ENCODE measurements around the gene ANO2.

ANO2 gene

DNA sequence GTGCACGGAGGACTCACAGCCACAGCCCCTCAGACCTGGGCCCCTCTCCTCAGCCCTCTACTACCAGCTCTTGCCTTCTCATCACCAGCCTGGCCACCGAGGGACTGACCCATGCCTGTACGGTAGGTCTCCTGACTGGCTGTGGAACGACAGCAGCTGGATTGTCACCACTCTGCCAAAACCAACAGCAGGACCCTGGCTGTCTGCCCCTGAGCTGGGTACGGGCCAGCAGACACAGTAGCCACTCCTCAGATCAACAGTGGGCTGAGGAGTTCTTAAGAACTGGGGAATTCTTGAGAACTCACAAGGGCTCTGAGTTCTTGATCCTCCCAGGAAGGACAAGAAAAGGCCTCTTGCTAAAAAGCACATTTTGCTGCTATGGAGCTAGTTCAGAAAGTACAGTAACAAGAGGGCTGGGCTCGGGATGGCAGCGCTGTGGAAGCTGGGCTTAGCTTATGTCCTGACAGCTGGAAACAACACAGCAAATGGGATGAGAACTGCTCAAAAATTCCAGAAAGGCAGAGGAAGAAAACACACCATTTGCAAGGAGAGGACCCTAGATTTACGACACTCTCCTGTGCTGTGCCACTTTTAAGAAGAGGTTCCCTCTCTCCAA is 176.4 kb downstream of the ANO2 start:
- Histone ChIP-seq H3K4me1 (ENCODE audit: control insufficient read depth in 2 of 2, insufficient read depth in 1 of 2, low read depth in 1 of 2, low read length in 2 of 2) (peaks cover 0 to 2% of the 10 kb centered on the region in 2 donors), H3K14ac (ENCODE audit: low read length) (no peak overlapping the region), H3K9me3 (replicated peaks in 1 of 2; ENCODE audit: control insufficient read depth in 2 of 2, insufficient read depth in 1 of 2, low read depth in 1 of 2, low read length in 2 of 2) (no peaks in the 10 kb centered on the region), H3K27ac (replicated peaks; ENCODE audit: low read length) (no peak overlapping the region), H3K4me3 (ENCODE audit: low read length in 2 of 2) (no peak overlapping the region), H2BK15ac (ENCODE audit: low read length) (no peak overlapping the region), H4K91ac (ENCODE audit: low read depth, low read length, poor library complexity) (no peak overlapping the region), H3K36me3 (replicated peaks in 1 of 2; ENCODE audit: control insufficient read depth in 2 of 2, insufficient read depth in 2 of 2, low read length in 2 of 2) (no peaks in the 10 kb centered on the region), H2AK5ac (ENCODE audit: low read depth, low read length) (no peak overlapping the region), H2AFZ (ENCODE audit: low read length) (no peak overlapping the region), H3K79me1 (ENCODE audit: low read depth, low read length) (no peaks in the 10 kb centered on the region), H2BK5ac (ENCODE audit: low read length) (no peak overlapping the region), H3K23ac (ENCODE audit: low read depth, low read length, poor library complexity) (no peak overlapping the region), H3K4ac (ENCODE audit: low read length) (no peak overlapping the region), H4K8ac (ENCODE audit: low read depth, low read length) (no peak overlapping the region), H3K27me3 (ENCODE audit: control insufficient read depth in 3 of 3, insufficient read depth in 3 of 3, low read depth in 1 of 3, low read length in 3 of 3) (no peaks in the 10 kb centered on the region), H2BK12ac (ENCODE audit: low read length) (no peak overlapping the region), H3K18ac (ENCODE audit: low read length) (no peak overlapping the region), H3K4me2 (ENCODE audit: insufficient read depth, low read length, poor library complexity, severe bottlenecking) (no peak overlapping the region), H3K9ac (ENCODE audit: low read depth, low read length, poor library complexity) (no peak overlapping the region), H2BK120ac (ENCODE audit: low read depth, low read length) (no peak overlapping the region)
- WGBS, 2 donors (ENCODE audit: extremely low coverage in 2 of 2, insufficient read length in 2 of 2, insufficient replicate concordance in 1 of 2): no CpG with 5 or more reads among the region's 8 CpGs
- no peak for DNase-seq (ENCODE audit: low spot score)

DNA sequence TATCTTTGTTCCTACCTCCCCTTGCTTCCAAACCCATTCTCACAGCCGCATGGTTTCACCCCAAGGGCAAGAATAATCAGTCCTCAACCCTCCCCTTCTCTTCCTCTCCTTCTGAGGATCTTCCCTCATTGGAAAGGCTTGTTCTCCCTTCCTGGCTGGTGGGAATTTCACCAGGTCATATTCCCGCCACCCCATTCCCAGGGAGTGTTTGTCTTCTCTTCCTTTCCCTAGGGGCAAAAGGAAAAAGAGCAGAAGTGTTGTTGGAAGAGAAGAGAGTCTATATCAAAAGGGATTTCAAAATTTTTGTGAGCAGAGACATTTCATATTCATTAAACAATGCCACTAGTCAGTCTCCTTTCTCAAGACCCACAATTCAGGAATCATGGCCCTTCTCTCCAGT is 176.9 kb downstream of the ANO2 start:
- Histone ChIP-seq H3K4me3 (ENCODE audit: low read length in 2 of 2) (no peak overlapping the region), H3K9ac (ENCODE audit: low read depth, low read length, poor library complexity) (no peak overlapping the region), H3K14ac (ENCODE audit: low read length) (no peak overlapping the region), H2AK5ac (ENCODE audit: low read depth, low read length) (no peak overlapping the region), H2AFZ (ENCODE audit: low read length) (no peak overlapping the region), H4K8ac (ENCODE audit: low read depth, low read length) (no peak overlapping the region), H4K91ac (ENCODE audit: low read depth, low read length, poor library complexity) (no peak overlapping the region), H2BK15ac (ENCODE audit: low read length) (no peak overlapping the region), H3K4me2 (ENCODE audit: insufficient read depth, low read length, poor library complexity, severe bottlenecking) (no peak overlapping the region), H3K27ac (replicated peaks; ENCODE audit: low read length) (no peak overlapping the region), H2BK120ac (ENCODE audit: low read depth, low read length) (no peak overlapping the region), H3K36me3 (replicated peaks in 1 of 2; ENCODE audit: control insufficient read depth in 2 of 2, insufficient read depth in 2 of 2, low read length in 2 of 2) (no peaks in the 10 kb centered on the region), H2BK12ac (ENCODE audit: low read length) (no peak overlapping the region), H3K79me1 (ENCODE audit: low read depth, low read length) (no peaks in the 10 kb centered on the region), H3K9me3 (replicated peaks in 1 of 2; ENCODE audit: control insufficient read depth in 2 of 2, insufficient read depth in 1 of 2, low read depth in 1 of 2, low read length in 2 of 2) (no peaks in the 10 kb centered on the region), H3K23ac (ENCODE audit: low read depth, low read length, poor library complexity) (no peak overlapping the region), H3K4ac (ENCODE audit: low read length) (no peak overlapping the region), H3K4me1 (ENCODE audit: control insufficient read depth in 2 of 2, insufficient read depth in 1 of 2, low read depth in 1 of 2, low read length in 2 of 2) (peaks cover 0 to 2% of the 10 kb centered on the region in 2 donors), H2BK5ac (ENCODE audit: low read length) (no peak overlapping the region), H3K18ac (ENCODE audit: low read length) (no peak overlapping the region), H3K27me3 (ENCODE audit: control insufficient read depth in 3 of 3, insufficient read depth in 3 of 3, low read depth in 1 of 3, low read length in 3 of 3) (no peaks in the 10 kb centered on the region)
- no CpG with 5 or more reads among the region's 2 CpGs for WGBS, 2 donors (ENCODE audit: extremely low coverage in 2 of 2, insufficient read length in 2 of 2, insufficient replicate concordance in 1 of 2)
- DNase-seq (ENCODE audit: low spot score): no peak

DNA sequence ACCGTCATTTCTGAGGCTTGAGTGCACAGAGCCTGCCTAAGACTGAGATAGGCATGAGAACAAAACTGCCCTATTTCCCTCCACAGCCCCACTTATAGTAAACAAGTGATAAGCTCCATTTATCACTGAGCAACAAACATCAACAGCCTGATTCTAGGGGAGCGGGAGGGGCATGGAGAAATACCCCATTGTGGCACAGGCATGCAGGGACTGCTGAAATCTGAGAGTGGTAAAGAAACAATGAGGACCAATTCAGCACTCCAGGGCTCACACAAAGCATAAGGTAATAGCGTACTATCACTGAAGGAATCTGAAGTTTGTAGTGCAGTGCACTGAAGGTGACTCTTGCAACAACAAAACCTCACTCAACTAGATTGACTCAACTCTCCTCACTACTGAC is 186.7 kb downstream of the ANO2 start:
- Histone ChIP-seq H2BK120ac (ENCODE audit: low read depth, low read length) (no peak overlapping the region), H3K14ac (ENCODE audit: low read length) (no peak overlapping the region), H3K36me3 (replicated peaks in 1 of 2; ENCODE audit: control insufficient read depth in 2 of 2, insufficient read depth in 2 of 2, low read length in 2 of 2) (no peaks in the 10 kb centered on the region), H2BK12ac (ENCODE audit: low read length) (no peak overlapping the region), H3K9me3 (replicated peaks in 1 of 2; ENCODE audit: control insufficient read depth in 2 of 2, insufficient read depth in 1 of 2, low read depth in 1 of 2, low read length in 2 of 2) (peaks cover 0 to 4% of the 10 kb centered on the region in 2 donors), H3K4me3 (ENCODE audit: low read length in 2 of 2) (no peak overlapping the region), H4K91ac (ENCODE audit: low read depth, low read length, poor library complexity) (no peak overlapping the region), H2BK15ac (ENCODE audit: low read length) (no peak overlapping the region), H4K8ac (ENCODE audit: low read depth, low read length) (no peak overlapping the region), H3K18ac (ENCODE audit: low read length) (no peak overlapping the region), H2BK5ac (ENCODE audit: low read length) (no peak overlapping the region), H2AK5ac (ENCODE audit: low read depth, low read length) (no peak overlapping the region), H3K79me1 (ENCODE audit: low read depth, low read length) (no peaks in the 10 kb centered on the region), H3K27ac (replicated peaks; ENCODE audit: low read length) (no peak overlapping the region), H3K27me3 (ENCODE audit: control insufficient read depth in 3 of 3, insufficient read depth in 3 of 3, low read depth in 1 of 3, low read length in 3 of 3) (no peaks in the 10 kb centered on the region), H3K4ac (ENCODE audit: low read length) (no peak overlapping the region), H3K9ac (ENCODE audit: low read depth, low read length, poor library complexity) (no peak overlapping the region), H2AFZ (ENCODE audit: low read length) (no peak overlapping the region), H3K4me1 (ENCODE audit: control insufficient read depth in 2 of 2, insufficient read depth in 1 of 2, low read depth in 1 of 2, low read length in 2 of 2) (peaks cover 0 to 7% of the 10 kb centered on the region in 2 donors), H3K23ac (ENCODE audit: low read depth, low read length, poor library complexity) (no peak overlapping the region), H3K4me2 (ENCODE audit: insufficient read depth, low read length, poor library complexity, severe bottlenecking) (no peak overlapping the region)
- no peak for DNase-seq (ENCODE audit: low spot score)
- no CpG with 5 or more reads among the region's 3 CpGs for WGBS, 2 donors (ENCODE audit: extremely low coverage in 2 of 2, insufficient read length in 2 of 2, insufficient replicate concordance in 1 of 2)

DNA sequence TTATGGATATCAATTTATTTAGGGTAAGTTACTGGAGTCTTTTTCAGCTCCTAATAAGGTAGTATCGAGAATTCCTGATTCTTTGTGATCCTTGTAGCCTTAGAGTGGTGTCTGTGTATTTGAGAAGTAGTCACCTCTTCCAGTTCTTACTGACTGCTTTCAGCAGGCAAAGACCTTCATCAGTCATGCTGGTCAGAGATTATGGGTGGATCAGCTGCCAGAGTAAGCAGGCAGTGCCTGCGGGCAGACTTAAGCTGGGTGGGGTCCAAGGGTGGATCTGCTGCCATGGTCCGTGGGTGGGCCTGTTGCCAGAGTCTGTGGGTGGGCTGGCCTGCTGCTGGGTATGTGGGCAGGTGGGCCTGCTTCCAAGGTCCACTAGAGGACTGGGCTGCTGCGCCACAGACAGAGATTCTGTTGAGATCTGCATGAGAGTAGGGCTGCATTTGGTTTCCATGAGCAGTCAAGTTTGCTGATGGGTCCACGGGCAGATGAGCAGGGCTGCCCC is 188.7 kb downstream of the ANO2 start:
- Histone ChIP-seq H3K18ac (ENCODE audit: low read length) (no peak overlapping the region), H3K9ac (ENCODE audit: low read depth, low read length, poor library complexity) (peak overlapping the region; percentile 25)

More for the DNA sequence above, 188.7 kb downstream of the ANO2 start:
- Histone ChIP-seq H2BK120ac (ENCODE audit: low read depth, low read length) (no peak overlapping the region), H2AK5ac (ENCODE audit: low read depth, low read length) (no peak overlapping the region), H2BK15ac (ENCODE audit: low read length) (no peak overlapping the region), H3K23ac (ENCODE audit: low read depth, low read length, poor library complexity) (no peak overlapping the region), H3K4me1 (ENCODE audit: control insufficient read depth in 2 of 2, insufficient read depth in 1 of 2, low read depth in 1 of 2, low read length in 2 of 2) (peaks cover 0 to 7% of the 10 kb centered on the region in 2 donors), H3K4me2 (ENCODE audit: insufficient read depth, low read length, poor library complexity, severe bottlenecking) (no peak overlapping the region), H2BK5ac (ENCODE audit: low read length) (peak overlapping the region; percentile 18), H2BK12ac (ENCODE audit: low read length) (no peak overlapping the region), H3K27me3 (ENCODE audit: control insufficient read depth in 3 of 3, insufficient read depth in 3 of 3, low read depth in 1 of 3, low read length in 3 of 3) (no peaks in the 10 kb centered on the region), H3K36me3 (replicated peaks in 1 of 2; ENCODE audit: control insufficient read depth in 2 of 2, insufficient read depth in 2 of 2, low read length in 2 of 2) (no peaks in the 10 kb centered on the region), H3K27ac (replicated peaks; ENCODE audit: low read length) (no peak overlapping the region), H3K14ac (ENCODE audit: low read length) (no peak overlapping the region), H3K79me1 (ENCODE audit: low read depth, low read length) (no peaks in the 10 kb centered on the region), H3K4me3 (ENCODE audit: low read length in 2 of 2) (no peak overlapping the region), H3K9me3 (replicated peaks in 1 of 2; ENCODE audit: control insufficient read depth in 2 of 2, insufficient read depth in 1 of 2, low read depth in 1 of 2, low read length in 2 of 2) (peaks cover 0 to 4% of the 10 kb centered on the region in 2 donors), H2AFZ (ENCODE audit: low read length) (no peak overlapping the region), H4K91ac (ENCODE audit: low read depth, low read length, poor library complexity) (no peak overlapping the region), H4K8ac (ENCODE audit: low read depth, low read length) (no peak overlapping the region), H3K4ac (ENCODE audit: low read length) (peak overlapping the region; percentile 24)
- no CpG with 5 or more reads among the region's 5 CpGs for WGBS, 2 donors (ENCODE audit: extremely low coverage in 2 of 2, insufficient read length in 2 of 2, insufficient replicate concordance in 1 of 2)
- DNase-seq (ENCODE audit: low spot score): no peak
